ENCODE measurements around the gene LRWD1. TPM values are rescaled to one million over a fixed set of nuclear protein-coding genes. Genes with fewer than 3 reads are reported as not detected.
A peak's percentile ranks its signal among the peaks of the same experiment; 100 is the strongest.

LRWD1 gene
- total RNA-seq, 3 donors from 2014 or later = 12.7 to 17.6 (median 13.3) TPM

DNA sequence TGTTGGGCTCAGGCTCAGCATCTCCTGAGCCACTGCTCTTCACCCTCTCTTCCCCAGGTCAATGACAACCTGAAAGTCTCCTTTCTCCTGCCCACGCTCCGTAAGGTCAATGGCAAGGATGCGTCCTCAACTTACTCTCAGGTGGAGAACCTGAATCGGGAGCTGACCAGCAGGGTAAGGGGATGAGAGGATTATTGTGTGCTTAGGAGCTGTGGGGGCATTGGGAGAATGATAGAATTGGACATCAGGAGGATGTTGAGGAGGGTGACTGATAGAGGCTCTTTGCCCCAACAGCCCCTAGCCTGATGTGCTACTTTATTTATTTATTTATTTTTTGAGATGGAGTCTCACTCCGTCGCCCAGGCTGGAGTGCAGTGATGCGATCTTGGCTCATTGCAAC lies 1.3 kb downstream of the LRWD1 start:
- Histone ChIP-seq H3K36me3 (ENCODE audit: low read depth) (no peaks in the 10 kb centered on the region), H3K4me3 (no peak overlapping the region), H3K4me1 (ENCODE audit: low read depth) (peaks cover 20% of the 10 kb centered on the region), H3K9me3 (no peaks in the 10 kb centered on the region)
- intact Hi-C loops (cut with DNase I, micrococcal nuclease) = no loop called here
- ATAC-seq (no peak), DNase-seq (no peak)
- TF ChIP-seq, protein P1, sequence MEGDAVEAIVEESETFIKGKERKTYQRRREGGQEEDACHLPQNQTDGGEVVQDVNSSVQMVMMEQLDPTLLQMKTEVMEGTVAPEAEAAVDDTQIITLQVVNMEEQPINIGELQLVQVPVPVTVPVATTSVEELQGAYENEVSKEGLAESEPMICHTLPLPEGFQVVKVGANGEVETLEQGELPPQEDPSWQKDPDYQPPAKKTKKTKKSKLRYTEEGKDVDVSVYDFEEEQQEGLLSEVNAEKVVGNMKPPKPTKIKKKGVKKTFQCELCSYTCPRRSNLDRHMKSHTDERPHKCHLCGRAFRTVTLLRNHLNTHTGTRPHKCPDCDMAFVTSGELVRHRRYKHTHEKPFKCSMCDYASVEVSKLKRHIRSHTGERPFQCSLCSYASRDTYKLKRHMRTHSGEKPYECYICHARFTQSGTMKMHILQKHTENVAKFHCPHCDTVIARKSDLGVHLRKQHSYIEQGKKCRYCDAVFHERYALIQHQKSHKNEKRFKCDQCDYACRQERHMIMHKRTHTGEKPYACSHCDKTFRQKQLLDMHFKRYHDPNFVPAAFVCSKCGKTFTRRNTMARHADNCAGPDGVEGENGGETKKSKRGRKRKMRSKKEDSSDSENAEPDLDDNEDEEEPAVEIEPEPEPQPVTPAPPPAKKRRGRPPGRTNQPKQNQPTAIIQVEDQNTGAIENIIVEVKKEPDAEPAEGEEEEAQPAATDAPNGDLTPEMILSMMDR (IDR thresholded peaks at IDR 0.05) = no peak

DNA sequence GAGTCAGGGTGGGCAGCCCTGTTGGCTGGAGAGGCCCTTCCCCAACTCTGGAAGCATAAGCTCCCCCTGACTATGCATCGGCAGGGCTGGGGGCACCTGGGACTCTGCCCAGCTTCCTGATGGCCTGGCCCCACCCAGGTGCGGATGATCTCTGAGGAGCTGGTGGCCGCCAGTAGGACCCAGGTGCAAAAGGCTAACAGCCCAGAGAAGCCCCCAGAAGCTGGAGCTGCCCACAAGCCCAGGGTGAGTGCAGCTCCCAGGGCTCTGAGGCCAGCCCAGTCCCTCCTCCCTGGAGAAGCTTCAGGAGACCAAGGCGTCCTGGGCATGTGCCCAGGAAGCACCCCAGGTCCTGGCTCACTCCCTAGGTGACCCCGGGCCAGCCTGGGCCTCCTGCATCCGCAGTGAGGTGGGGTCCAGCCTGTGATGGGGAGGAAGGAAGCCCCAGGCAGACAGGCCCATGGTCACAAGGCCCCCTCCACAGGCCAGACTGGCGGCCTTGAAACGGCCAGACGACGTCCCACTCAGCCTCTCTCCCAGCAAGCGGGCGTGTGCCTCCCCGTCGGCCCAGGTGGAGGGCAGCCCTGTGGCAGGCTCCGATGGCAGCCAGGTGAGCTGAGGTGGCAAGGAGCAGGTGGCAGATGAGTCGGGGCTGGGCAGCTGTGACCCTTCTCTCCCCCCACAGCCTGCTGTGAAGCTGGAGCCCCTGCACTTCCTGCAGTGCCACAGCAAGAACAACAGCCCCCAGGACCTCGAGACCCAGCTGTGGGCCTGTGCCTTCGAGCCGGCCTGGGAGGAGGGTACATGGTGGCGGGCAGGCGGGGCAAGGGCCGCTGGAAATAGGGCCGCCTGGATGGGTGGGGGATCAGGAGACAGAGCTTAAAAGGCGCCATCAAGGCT lies 3.0 kb downstream of the LRWD1 start:
- Histone ChIP-seq H3K4me3 (no peak overlapping the region), H3K4me1 (ENCODE audit: low read depth) (peaks cover 20% of the 10 kb centered on the region), H3K36me3 (ENCODE audit: low read depth) (no peaks in the 10 kb centered on the region), H3K9me3 (no peaks in the 10 kb centered on the region)
- TF ChIP-seq, protein P1 (IDR thresholded peaks at IDR 0.05) = no peak
- intact Hi-C loops (cut with DNase I, micrococcal nuclease) = no loop called here
- DNase-seq (peak in 1 of 3 donors; percentile 51), ATAC-seq (no peak)

DNA sequence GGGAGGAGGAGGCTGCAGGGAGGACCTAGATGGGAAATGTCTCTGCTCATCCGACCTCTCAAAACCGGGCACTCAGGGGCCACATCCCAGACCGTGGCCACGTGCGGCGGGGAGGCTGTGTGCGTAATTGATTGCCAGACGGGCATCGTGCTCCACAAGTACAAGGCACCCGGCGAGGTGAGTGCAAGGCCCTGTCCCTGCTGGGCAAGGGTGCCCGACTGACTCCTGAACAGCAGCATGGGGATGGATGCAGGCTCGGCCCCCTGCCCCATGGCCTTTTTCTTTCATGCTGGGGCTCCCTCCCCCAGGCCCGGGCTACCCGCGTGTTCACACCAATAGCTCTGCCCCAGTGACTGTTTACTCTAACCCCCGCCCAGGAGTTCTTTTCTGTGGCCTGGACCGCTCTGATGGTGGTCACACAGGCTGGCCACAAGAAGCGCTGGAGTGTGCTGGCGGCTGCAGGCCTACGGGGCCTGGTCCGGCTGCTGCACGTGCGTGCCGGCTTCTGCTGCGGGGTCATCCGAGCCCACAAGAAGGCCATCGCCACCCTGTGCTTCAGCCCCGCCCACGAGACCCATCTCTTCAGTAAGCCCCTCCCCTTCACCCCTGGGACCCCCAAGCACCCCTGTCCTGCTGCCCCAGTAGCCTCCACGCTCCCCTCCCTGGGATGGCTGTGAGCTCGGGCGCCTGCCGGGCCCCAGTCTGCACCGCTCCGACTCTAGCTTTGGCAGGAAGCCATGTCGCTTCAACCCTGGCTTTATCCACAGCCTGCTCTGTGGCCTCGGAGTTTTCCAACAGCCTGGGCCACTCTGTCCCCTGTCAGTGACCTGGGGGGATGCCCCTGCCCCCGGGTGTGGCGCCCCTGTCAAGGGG lies 3.9 kb downstream of the LRWD1 start:
- ATAC-seq (no peak), DNase-seq (peak in 2 of 3 donors; percentile 30 to 56)
- H3K4me1 ChIP-seq (ENCODE audit: low read depth) = peaks cover 16% of the 10 kb centered on the region
- H3K36me3 ChIP-seq (ENCODE audit: low read depth) = no peaks in the 10 kb centered on the region
- intact Hi-C loops (cut with DNase I, micrococcal nuclease) = no loop called here
- no peak overlapping the region for H3K4me3 ChIP-seq
- TF ChIP-seq, protein P1 (IDR thresholded peaks at IDR 0.05) = no peak
- no peaks in the 10 kb centered on the region for H3K9me3 ChIP-seq

DNA sequence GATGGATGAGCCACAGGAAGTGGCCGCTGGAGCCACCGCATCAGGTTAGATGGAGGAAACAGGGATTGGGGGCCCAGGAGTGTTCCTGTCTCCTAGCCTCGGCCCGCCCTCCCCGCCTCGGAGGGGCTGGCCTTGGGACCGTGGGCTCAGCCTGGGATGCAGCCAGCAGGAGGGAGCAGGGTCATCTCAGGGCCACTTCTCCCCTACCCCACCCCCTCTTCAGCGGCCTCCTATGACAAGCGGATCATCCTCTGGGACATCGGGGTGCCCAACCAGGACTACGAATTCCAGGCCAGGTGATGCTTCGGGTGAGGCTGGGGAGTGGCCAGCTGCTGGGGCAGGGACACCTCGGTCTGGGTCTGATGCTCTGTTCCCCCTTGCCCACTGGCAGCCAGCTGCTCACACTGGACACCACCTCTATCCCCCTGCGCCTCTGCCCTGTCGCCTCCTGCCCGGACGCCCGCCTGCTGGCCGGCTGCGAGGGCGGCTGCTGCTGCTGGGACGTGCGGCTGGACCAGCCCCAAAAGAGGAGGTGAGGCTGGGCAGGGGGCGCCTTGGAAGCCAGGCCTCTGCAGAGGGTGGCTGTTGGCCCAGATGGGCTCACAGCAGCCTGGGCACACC lies 4.7 kb downstream of the LRWD1 start:
- intact Hi-C loops (cut with DNase I, micrococcal nuclease) = no loop called here
- ATAC-seq = no peak
- Histone ChIP-seq H3K4me3 (no peak overlapping the region), H3K9me3 (no peaks in the 10 kb centered on the region), H3K4me1 (ENCODE audit: low read depth) (peaks cover 11% of the 10 kb centered on the region), H3K36me3 (ENCODE audit: low read depth) (no peaks in the 10 kb centered on the region)
- TF ChIP-seq, protein P1 (IDR thresholded peaks at IDR 0.05) = no peak
- peak in 2 of 3 donors; percentile 33 to 48 for DNase-seq
